Activated T-cell treated with anti-CD3 and anti-CD28 coated beads, Interleukin-2, amount 50 U/mL, for 24 hours (primary cell): ENCODE data around the gene CNOT3.

Source experiments
- DNase-seq: peaks from one replicate; pipeline ENCODE4 v3.0.0-alpha.2; 2020
- H3K27ac Mint-ChIP-seq: 2 replicates; pipeline ENCODE4 v1.8.0; 2020; ENCODE audit warnings: mild to moderate bottlenecking, mixed read lengths
- H3K27me3 Mint-ChIP-seq: 2 replicates; pipeline ENCODE4 v1.8.0; 2020; ENCODE audit warnings: mixed read lengths
- H3K36me3 Mint-ChIP-seq: 2 replicates; pipeline ENCODE4 v1.8.0; 2020; ENCODE audit warnings: low read depth, mixed read lengths
- H3K4me1 Mint-ChIP-seq: 2 replicates; pipeline ENCODE4 v1.8.0; 2020; ENCODE audit warnings: low read depth, mixed read lengths
- H3K4me3 Mint-ChIP-seq: 2 replicates; pipeline ENCODE4 v1.8.0; 2020; ENCODE audit warnings: mild to moderate bottlenecking, moderate library complexity, mixed read lengths
- H3K9me3 Mint-ChIP-seq: 2 replicates; pipeline ENCODE4 v1.8.0; 2020; ENCODE audit warnings: mixed read lengths

The CNOT3 gene

DNA sequence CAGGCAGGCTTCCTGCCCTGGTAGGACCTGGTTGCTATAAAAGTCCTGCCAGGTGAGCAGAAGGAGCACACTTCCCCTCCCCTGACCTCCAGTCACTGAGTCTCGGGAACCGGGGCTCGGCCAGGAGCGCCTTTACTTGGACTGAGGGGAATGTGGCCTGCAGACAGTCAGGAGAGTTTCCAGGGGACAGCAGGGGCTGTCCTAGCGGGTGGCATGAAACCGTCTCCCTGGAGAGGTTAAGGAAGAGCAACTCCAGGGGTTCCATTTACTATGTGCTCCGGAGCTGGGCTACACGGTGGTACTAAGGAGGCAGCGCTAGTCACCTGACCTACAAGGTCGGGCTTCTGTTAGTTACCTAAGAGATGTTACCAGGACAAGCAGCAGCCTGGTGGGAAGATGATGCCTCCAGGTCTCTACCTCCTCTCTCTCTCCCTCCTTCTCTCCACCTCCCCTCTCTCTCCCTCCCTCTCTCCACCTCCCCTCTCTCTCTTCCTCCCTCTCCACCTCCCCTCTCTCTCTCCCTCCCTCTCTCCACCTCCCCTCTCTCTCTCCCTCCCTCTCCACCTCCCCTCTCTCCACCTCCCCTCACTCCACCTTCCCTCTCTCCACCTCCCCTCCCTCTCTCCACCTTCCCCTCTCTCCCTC, 4.1 kb upstream of the CNOT3 start:
- DNase-seq, result no peak
- H3K9me3 Mint-ChIP-seq, result no peaks in the 10 kb centered on the region
- H3K4me1 Mint-ChIP-seq, result peaks cover 12% of the 10 kb centered on the region
- no peaks in the 10 kb centered on the region for H3K27me3 Mint-ChIP-seq
- no peak overlapping the region for H3K4me3 Mint-ChIP-seq
- no peak overlapping the region for H3K27ac Mint-ChIP-seq
- peaks cover 29% of the 10 kb centered on the region for H3K36me3 Mint-ChIP-seq

GRCh38 chr19:54133957-54134590, 3.5 kb upstream of the CNOT3 start:
- no peak for DNase-seq
- H3K9me3 Mint-ChIP-seq, result no peaks in the 10 kb centered on the region
- no peak overlapping the region for H3K4me3 Mint-ChIP-seq
- H3K36me3 Mint-ChIP-seq, result peaks cover 31% of the 10 kb centered on the region
- H3K27ac Mint-ChIP-seq, result peak overlapping the region; percentile 15
- no peaks in the 10 kb centered on the region for H3K27me3 Mint-ChIP-seq
- peaks cover 18% of the 10 kb centered on the region for H3K4me1 Mint-ChIP-seq

DNA sequence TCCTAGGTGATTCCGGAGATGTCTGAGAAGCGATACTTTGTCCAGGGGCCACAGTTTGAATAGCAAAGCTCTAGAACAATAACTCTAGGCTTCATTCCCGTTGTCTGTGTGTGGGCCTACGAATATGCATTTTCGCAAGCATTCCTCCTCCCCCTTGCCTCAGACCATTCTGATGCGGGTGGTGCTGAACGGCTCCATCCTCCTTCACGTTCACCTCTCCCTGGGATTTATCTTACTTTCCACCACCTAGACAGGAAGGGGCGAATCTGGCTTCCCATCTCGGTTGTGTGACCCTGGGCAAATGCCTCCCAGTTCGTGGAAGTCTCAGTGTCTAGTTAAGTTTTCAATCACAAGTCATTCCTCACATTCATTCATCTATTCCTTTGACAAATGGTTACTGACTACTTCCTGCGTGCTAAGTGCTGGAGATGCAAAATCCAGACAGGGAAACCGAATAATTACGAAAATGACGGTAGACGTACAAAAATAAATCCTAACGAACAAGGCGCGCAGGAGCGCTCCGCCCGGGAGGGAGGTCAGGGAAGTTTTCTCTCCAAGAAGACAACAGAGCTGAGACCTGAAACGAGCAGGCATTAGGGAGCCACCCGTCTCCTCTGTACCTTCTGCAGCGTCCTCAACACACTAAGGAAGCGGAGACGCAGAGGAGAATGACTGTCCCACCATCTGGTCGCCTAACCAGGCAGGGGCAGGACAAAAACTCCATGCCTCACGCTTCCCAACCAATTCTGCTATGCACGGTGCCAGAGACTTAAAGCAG, 1.3 kb upstream of the CNOT3 start:
- no peak for DNase-seq

DNA sequence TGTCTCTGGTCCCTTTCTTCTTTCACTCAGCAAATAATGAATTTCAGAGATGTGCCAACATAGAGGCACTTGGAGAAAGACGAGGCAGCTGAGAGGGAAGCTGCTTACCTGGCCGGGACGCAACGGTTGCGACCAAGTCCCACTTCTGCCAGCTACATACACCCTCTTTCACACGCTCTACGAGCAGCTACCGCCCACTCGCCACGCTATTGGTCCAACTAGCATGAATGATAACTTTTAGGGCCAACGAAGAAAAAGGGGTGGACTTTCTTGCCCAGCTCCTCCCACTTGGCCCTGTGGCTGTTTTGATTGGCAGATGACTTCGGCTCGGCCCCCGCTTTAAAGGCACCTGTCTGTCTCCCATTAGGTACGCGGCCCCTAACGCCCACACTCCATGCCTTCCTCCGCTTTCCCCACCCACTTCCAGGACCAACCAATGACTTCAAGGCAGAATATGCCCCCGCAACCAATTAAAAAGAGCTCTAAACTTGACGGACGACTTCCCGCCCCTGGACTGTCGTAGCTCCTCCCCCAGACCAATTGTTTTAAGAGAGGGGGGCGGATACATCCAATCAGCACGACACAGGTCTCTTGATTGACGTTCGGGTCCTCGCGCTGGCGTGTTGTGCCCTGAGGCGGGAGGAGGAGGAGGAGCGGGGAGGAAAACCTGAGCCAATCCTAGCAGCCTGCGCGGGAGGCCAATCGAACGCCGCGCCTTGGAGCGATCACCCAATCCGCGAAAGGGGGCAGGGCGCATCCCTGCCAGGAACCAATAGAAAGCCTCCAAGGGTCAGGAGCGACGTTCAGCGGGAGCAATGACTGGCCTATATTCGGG, 481 bp upstream of the CNOT3 start:
- H3K4me1 Mint-ChIP-seq, result peaks cover 43% of the 10 kb centered on the region

More for the DNA sequence above, 1.3 kb upstream of the CNOT3 start:
- Mint-ChIP-seq H3K27ac (peak overlapping the region; percentile 95), H3K36me3 (peaks cover 38% of the 10 kb centered on the region), H3K4me1 (peaks cover 37% of the 10 kb centered on the region), H3K4me3 (peak overlapping the region; percentile 92), H3K27me3 (no peaks in the 10 kb centered on the region), H3K9me3 (no peaks in the 10 kb centered on the region)

GRCh38 chr19:54138489-54139256, 1.1 kb downstream of the CNOT3 start:
- peaks cover 53% of the 10 kb centered on the region for H3K36me3 Mint-ChIP-seq

More for the DNA sequence above, 481 bp upstream of the CNOT3 start:
- Mint-ChIP-seq H3K36me3 (peaks cover 39% of the 10 kb centered on the region), H3K9me3 (no peaks in the 10 kb centered on the region), H3K27me3 (no peaks in the 10 kb centered on the region), H3K27ac (peak overlapping the region; percentile 95), H3K4me3 (peak overlapping the region; percentile 92)
- DNase-seq, result peak; percentile 98

GRCh38 chr19:54141356-54141755, 3.8 kb downstream of the CNOT3 start:
- Mint-ChIP-seq H3K27me3 (no peaks in the 10 kb centered on the region), H3K4me3 (no peak overlapping the region), H3K4me1 (peaks cover 37% of the 10 kb centered on the region), H3K27ac (peak overlapping the region; percentile 56), H3K36me3 (peaks cover 80% of the 10 kb centered on the region), H3K9me3 (no peaks in the 10 kb centered on the region)
- no peak for DNase-seq

More at GRCh38 chr19:54138489-54139256, 1.1 kb downstream of the CNOT3 start:
- H3K27ac Mint-ChIP-seq, result peak overlapping the region; percentile 98
- H3K4me3 Mint-ChIP-seq, result peak overlapping the region; percentile 92
- H3K9me3 Mint-ChIP-seq, result no peaks in the 10 kb centered on the region
- H3K27me3 Mint-ChIP-seq, result no peaks in the 10 kb centered on the region
- peaks cover 43% of the 10 kb centered on the region for H3K4me1 Mint-ChIP-seq
- peak; percentile 63 for DNase-seq

GRCh38 chr19:54142166-54142780, 4.7 kb downstream of the CNOT3 start:
- Mint-ChIP-seq H3K4me3 (no peak overlapping the region), H3K27ac (peak overlapping the region; percentile 64), H3K27me3 (no peaks in the 10 kb centered on the region), H3K9me3 (no peaks in the 10 kb centered on the region), H3K4me1 (peaks cover 31% of the 10 kb centered on the region), H3K36me3 (peaks cover 89% of the 10 kb centered on the region)
- no peak for DNase-seq

GRCh38 chr19:54145541-54146158, 8.1 kb downstream of the CNOT3 start:
- H3K36me3 Mint-ChIP-seq, result peaks cover 94% of the 10 kb centered on the region
- no peaks in the 10 kb centered on the region for H3K9me3 Mint-ChIP-seq

DNA sequence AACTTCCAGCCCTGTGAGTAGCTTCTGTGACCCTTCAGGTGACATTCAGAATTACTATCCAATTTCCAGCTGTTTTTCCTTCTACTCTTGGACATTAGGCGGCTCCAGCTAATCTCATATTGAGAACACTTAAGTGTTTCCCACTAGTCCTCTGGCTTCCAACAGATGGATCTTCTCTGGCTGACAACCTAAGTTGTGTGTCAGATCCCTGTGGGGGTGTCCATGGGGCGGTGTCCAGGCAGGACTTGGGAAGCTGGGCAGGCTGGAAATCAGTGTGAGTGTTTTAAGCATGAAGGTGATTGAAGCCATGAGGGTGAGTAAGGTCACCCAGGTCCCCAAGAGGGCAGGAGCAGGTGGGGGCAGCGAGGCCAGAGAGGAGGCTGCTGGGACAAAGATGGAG, 10.1 kb downstream of the CNOT3 start:
- Mint-ChIP-seq H3K9me3 (no peaks in the 10 kb centered on the region), H3K4me3 (no peak overlapping the region), H3K27ac (no peak overlapping the region), H3K4me1 (peaks cover 2% of the 10 kb centered on the region), H3K36me3 (peaks cover 95% of the 10 kb centered on the region), H3K27me3 (no peaks in the 10 kb centered on the region)
- no peak for DNase-seq

More at GRCh38 chr19:54145541-54146158, 8.1 kb downstream of the CNOT3 start:
- H3K4me3 Mint-ChIP-seq, result no peak overlapping the region
- H3K27me3 Mint-ChIP-seq, result no peaks in the 10 kb centered on the region
- H3K4me1 Mint-ChIP-seq, result peaks cover 10% of the 10 kb centered on the region
- no peak for DNase-seq
- no peak overlapping the region for H3K27ac Mint-ChIP-seq

DNA sequence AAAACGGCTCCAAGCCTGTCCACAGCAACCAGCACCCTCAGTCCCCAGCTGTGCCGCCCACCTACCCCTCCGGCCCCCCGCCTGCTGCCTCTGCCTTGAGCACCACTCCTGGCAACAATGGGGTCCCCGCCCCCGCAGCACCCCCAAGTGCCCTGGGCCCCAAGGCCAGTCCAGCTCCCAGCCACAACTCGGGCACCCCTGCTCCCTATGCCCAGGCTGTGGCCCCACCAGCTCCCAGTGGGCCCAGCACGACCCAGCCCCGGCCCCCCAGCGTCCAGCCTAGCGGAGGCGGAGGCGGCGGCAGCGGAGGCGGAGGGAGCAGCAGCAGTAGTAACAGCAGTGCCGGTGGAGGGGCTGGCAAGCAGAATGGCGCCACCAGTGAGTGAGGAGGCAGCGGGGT, 10.6 kb downstream of the CNOT3 start:
- H3K4me1 Mint-ChIP-seq, result peaks cover 2% of the 10 kb centered on the region
- H3K9me3 Mint-ChIP-seq, result no peaks in the 10 kb centered on the region
- DNase-seq, result no peak
- H3K27ac Mint-ChIP-seq, result no peak overlapping the region
- no peaks in the 10 kb centered on the region for H3K27me3 Mint-ChIP-seq
- H3K4me3 Mint-ChIP-seq, result no peak overlapping the region
- H3K36me3 Mint-ChIP-seq, result peaks cover 93% of the 10 kb centered on the region

GRCh38 chr19:54149021-54149812, 11.7 kb downstream of the CNOT3 start:
- H3K4me3 Mint-ChIP-seq, result no peak overlapping the region
- H3K4me1 Mint-ChIP-seq, result peaks cover 13% of the 10 kb centered on the region
- peaks cover 93% of the 10 kb centered on the region for H3K36me3 Mint-ChIP-seq
- H3K27ac Mint-ChIP-seq, result peak overlapping the region; percentile 68
- no peaks in the 10 kb centered on the region for H3K9me3 Mint-ChIP-seq
- DNase-seq, result no peak
- no peaks in the 10 kb centered on the region for H3K27me3 Mint-ChIP-seq

- Mint-ChIP-seq H3K36me3 (peaks cover 90% of the 10 kb centered on the region), H3K9me3 (no peaks in the 10 kb centered on the region), H3K27ac (peak overlapping the region; percentile 40), H3K4me3 (no peak overlapping the region), H3K27me3 (no peaks in the 10 kb centered on the region), H3K4me1 (peaks cover 24% of the 10 kb centered on the region)
- DNase-seq, result no peak
Observed at GRCh38 chr19:54151362-54152035, 13.9 kb downstream of the CNOT3 start.
